ENCODE results near the gene NRCAM.
"Not testable (repeated sequence)": the region's sequence is repeated elsewhere in the genome, so short reads cannot be mapped to it uniquely, and the experiment has no call there.

The NRCAM gene

DNA sequence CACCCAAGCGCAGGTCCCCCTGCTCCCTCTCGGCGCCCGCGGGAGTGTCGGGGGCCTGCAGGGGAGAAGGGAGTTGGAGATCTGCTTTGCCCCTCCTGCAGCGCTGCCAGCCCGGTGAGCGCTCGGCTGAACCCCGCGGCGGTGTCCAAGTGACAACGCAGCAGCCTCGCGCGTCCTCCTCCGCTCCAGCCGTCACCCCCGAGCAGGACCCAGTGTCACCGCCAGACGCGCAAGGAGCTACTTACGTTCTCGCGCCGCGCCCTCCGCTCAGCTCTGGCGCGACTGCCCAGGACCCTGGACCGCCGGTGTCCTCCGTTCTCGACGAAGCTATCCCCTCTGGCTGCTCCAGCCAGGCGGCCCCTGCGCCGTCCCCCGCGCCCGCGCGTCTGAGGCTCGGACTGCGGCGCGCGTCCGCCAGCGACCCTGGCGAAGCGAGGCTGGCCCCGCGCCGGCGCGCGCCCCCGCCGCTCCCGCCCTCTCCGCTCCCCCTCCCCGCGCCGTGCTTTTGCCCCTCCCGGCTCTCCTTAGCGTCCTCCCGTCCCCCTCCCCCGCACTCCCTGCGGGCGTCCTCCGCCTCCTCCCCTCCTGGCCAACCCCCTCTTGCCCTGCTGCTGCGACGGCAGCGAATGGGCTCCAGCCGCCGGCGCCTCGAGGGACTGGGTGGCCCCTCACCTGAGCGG is at the start of gene NRCAM:
Gene NRCAM (minus strand): TSS at position 439 of the 680 bp plus-strand sequence. CDS start 216,372 bp downstream, outside the sequence.
- no peak for DNase-seq (ENCODE audit: low read depth)

DNA sequence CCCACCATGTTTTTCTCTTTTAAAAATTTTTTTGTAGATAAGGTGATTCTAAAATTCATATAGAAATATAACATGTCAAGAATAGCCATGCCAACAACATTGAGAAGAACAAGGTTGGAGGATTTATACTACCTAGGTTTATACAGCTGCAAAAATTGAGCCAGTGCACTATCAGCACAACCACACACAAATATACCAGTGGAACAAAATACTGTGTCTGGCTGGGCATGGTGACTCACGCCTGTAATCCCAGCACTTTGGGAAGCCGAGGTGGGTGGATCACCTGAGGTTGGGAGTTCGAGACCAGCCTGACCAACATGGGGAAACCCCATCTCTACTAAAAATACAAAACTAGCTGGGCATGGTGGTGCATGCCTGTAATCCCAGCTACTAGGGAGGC is 48.3 kb upstream of the NRCAM start:
- DNase-seq (ENCODE audit: low read depth): not testable (repeated sequence)

- DNase-seq (ENCODE audit: low read depth): no peak
Measured at GRCh38 chr7:108503112-108504026, 47.1 kb upstream of the NRCAM start.

- no peak for DNase-seq (ENCODE audit: low read depth)
Measured at GRCh38 chr7:108499566-108499965, 43.3 kb upstream of the NRCAM start.

DNA sequence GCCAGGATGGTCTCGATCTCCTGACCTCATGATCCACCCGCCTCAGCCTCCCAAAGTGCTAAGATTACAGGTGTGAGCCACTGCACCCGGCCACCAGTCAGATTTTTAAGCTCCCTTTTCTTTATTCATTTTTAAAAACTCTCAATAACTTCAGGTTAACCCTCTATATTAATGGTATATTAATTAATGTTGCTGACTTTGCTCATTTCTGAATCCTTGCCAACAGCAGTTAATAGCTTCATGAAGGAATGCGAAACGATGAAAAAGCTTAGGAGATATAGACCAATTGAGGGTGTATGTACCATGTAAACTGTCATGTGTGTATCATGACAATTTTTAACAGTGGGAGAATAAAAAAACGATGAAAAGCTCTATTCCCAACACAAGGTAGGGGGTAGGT is 42.2 kb upstream of the NRCAM start:
- no peak for DNase-seq (ENCODE audit: low read depth)

DNA sequence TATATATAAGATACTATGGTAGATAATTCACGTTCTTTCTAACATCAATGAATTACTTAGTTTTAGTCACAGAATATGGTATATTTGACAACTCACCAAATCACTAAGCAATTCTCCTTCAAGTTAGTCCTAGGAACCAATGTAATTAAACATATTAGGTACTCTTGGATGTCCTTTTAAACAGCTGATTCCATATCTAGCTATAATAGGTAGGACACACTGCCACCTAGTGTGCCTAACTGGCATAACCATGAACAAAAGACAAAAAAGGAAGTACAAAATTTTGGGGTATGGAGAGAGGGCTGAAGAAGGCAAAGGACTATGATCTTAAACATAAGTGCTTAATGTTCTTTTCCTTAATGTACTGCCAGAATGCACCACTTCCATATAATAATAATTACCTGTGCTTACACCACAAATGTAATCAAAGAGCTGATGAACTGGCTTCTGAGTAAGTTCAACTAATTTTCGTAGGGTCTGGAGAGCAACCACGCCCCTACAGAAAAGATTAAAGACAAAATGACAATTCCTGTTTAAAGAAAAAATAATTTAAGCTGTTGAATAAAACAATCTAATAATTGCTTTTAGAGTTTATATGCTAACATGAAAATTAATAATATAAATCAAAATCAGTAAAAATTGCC is 41.0 kb upstream of the NRCAM start:
- peak; percentile 36 for DNase-seq (ENCODE audit: low read depth)

GRCh38 chr7:108492742-108493141 is 36.5 kb upstream of the NRCAM start:
- no peak for DNase-seq (ENCODE audit: low read depth)

GRCh38 chr7:108488768-108489538 is 32.7 kb upstream of the NRCAM start:
- no peak for DNase-seq (ENCODE audit: low read depth)

DNA sequence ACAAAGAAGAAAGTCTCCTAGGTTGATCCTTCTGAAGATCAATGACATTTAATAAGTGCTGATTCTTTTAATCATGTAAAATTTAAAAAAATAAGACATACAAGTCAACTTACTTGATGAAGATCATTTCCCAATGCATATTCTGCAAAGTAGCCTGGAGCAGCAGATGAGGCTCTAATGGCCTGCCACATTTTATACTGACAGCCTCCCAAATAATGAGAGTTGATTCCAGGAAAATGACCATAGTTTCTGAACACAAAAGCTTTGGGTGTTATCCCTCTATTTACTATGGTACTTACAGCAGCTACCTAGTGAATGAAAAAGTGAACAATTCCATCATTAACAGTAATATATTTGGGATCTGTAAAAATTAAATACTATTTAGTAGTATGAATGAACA is 31.4 kb upstream of the NRCAM start:
- DNase-seq (ENCODE audit: low read depth): no peak

- DNase-seq (ENCODE audit: low read depth): no peak
Measured at GRCh38 chr7:108486291-108486966, 30.2 kb upstream of the NRCAM start.

- no peak for DNase-seq (ENCODE audit: low read depth)
Measured at GRCh38 chr7:108484137-108484536, 27.9 kb upstream of the NRCAM start.

DNA sequence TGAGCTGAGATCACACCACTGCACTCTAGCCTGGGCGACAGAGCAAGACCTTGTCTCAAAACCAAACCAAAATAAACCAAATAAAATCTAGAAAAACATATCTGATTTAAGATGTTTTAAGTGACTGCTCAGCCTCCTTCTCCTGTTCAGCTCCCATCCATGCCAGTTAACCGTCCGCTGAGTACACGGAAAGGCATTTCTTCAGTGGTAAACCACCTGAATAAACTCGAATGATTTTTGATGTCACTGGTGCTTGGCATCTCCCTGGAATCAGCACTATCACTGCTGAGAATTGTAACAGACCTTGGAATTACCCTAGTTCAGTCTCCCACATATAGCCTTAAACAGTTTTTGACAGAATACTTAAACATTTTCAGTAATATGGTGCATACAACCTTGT is 24.1 kb upstream of the NRCAM start:
- DNase-seq (ENCODE audit: low read depth): no peak

- no peak for DNase-seq (ENCODE audit: low read depth)
Measured at GRCh38 chr7:108479751-108480150, 23.5 kb upstream of the NRCAM start.

DNA sequence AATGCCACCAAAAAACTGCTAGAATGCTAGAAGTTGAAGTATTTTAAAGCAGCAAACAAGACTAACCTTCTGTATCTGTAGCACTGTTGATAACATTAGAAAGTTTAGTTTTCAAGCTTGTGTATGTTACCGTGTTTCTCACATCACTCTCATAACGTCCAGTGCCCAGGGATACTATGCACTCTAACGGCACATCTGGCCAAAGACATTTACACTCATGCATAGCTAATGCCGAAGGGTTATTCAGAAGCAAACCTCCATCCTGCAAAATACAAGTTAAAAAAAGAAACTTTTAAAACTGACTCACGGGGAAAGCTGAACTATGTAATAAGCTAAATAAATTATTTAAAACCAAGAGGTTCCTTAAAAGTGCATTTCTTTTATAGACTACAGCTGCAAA is 22.9 kb upstream of the NRCAM start:
- no peak for DNase-seq (ENCODE audit: low read depth)

GRCh38 chr7:108468246-108468645 is 12.0 kb upstream of the NRCAM start:
- DNase-seq (ENCODE audit: low read depth): no peak

DNA sequence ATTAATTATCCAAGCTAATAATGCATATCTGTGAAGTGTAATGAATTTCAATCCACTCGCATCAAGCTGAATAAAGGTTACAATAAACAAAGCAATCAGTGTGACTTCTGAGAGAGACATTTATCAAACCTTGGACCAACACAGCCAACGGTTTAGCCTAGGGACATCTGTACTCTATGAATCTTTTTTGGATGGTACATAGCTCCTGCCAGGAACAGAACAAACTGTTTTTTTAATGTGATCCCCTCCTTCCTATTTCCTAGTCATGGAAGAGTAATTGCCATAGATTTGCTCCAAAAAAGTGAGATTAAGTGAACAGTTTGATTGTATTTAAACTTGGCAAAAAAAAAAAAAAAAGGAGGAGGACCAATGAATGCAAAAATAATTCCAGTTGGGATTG is 11.2 kb upstream of the NRCAM start:
- no peak for DNase-seq (ENCODE audit: low read depth)

GRCh38 chr7:108466322-108466721 is 10.1 kb upstream of the NRCAM start:
- DNase-seq (ENCODE audit: low read depth): not testable (repeated sequence)

DNA sequence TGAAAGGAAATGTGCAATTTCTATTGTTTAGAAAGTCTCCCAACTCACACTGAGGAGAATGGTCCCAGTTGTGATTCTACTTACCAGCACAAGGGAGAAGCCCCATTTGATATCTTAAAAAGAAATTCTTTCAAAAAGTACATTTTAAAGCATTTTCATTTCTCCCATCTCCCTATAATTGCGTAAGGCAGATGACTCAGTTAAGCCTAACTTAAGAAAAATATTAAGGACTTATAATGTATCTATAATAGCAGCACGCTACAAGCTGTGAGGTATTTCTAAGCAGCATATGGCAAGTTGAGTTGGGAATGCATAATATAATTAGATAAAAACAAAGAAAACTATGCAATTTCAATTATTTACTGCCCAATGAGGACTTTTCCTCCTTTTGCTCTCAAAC is 8.5 kb upstream of the NRCAM start:
- DNase-seq (ENCODE audit: low read depth): no peak

DNA sequence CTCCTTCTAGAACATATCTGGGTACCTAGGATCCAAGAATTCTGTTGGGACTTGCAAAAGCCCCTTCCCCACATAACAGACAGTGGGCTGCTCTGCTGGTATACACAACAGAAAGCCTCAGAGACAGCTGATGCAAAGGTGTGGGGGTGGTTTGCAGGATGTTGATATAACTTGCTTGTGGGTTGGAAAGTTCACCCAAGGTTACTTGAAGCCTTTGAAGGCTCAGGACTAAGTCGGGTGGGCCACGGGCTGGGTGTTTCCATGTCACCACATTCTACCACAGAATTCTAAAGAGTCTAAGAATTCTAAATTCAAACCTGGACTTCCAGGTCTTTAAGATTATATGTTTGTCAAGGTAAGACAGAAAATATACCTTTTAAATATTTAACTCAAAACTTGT is 7.4 kb upstream of the NRCAM start:
- no peak for DNase-seq (ENCODE audit: low read depth)

- no peak for DNase-seq (ENCODE audit: low read depth)
Measured at GRCh38 chr7:108461840-108462239, 5.6 kb upstream of the NRCAM start.

GRCh38 chr7:108460964-108461363 is 4.7 kb upstream of the NRCAM start:
- no peak for DNase-seq (ENCODE audit: low read depth)
